HCT116 (cell line): ENCODE measurements around the gene SEC22C.

Experiments
- CEBPB ChIP-seq: IDR thresholded peaks from 2 replicates; pipeline ENCODE4 v1.6.1; 2012; ENCODE audit warnings: low read depth
- CTCF ChIP-seq, 3 experiments: fragments of 200-600 bp in 1 of 3; sonication (generic) in 1 of 3; IDR thresholded peaks in 2 of 3; conservative IDR thresholded peaks in 1 of 3; 2 replicates each; pipeline ENCODE4 v1.5.1; 2012 to 2017; ENCODE audit warnings: low read depth in 2 of 3, low read length in 2 of 3, antibody characterized with exemption in 1 of 3, borderline replicate concordance in 1 of 3, control low read depth in 1 of 3, mild to moderate bottlenecking in 1 of 3, mixed read lengths in 1 of 3, mixed run types in 1 of 3, moderate library complexity in 1 of 3; ENCODE audit not compliant: insufficient read depth in 1 of 3
- EGR1 ChIP-seq: IDR thresholded peaks from 2 replicates; pipeline ENCODE4 v1.6.1; 2012; ENCODE audit warnings: low read depth
- ELF1 ChIP-seq: IDR thresholded peaks from 2 replicates; pipeline ENCODE4 v1.6.1; 2012; ENCODE audit warnings: low read depth, borderline replicate concordance
- EZH2phosphoT487 ChIP-seq: fragments of 200-600 bp; IDR thresholded peaks from 2 replicates; pipeline ENCODE4 v1.6.1; 2018; ENCODE audit warnings: antibody characterized with exemption, borderline replicate concordance
- POLR2A ChIP-seq: IDR thresholded peaks from 2 replicates; pipeline ENCODE4 v1.7.0; 2011; ENCODE audit warnings: borderline replicate concordance; ENCODE audit not compliant: insufficient read depth, insufficient read length; ENCODE audit errors: extremely low read depth
- RAD21 ChIP-seq: IDR thresholded peaks from 2 replicates; pipeline ENCODE4 v1.6.1; 2012; ENCODE audit warnings: low read depth, mild to moderate bottlenecking
- REST ChIP-seq: IDR thresholded peaks from 2 replicates; pipeline ENCODE4 v1.6.1; 2012; ENCODE audit warnings: low read depth
- SRF ChIP-seq: IDR thresholded peaks from 2 replicates; pipeline ENCODE4 v1.6.1; 2012; ENCODE audit warnings: low read depth
- ZBTB33 ChIP-seq: IDR thresholded peaks from 2 replicates; pipeline ENCODE4 v1.6.1; 2011; ENCODE audit warnings: mild to moderate bottlenecking, low read length, moderate library complexity; ENCODE audit not compliant: insufficient replicate concordance; ENCODE audit errors: extremely low read depth
- ZNF274 ChIP-seq: fragments of 200-500 bp; sonication (Bioruptor generic); IDR thresholded peaks from 2 replicates; pipeline ENCODE4 v1.6.1; 2014; ENCODE audit warnings: mild to moderate bottlenecking, low read depth, low read length, inconsistent platforms

GRCh38 chr3:42549131-42549530, 32.6 kb downstream of the SEC22C start:
- TF ChIP-seq ZBTB33 (no peak), CEBPB (no peak), EZH2phosphoT487 (no peak), RAD21 (no peak), CTCF (IDR thresholded peaks at IDR 0.05 in 2 of 3, conservative IDR thresholded peaks at IDR 0.05 in 1 of 3; ENCODE audit: borderline replicate concordance in 1 of 3, insufficient read depth in 1 of 3, low read depth in 2 of 3, low read length in 2 of 3) (no peak), EGR1 (no peak), ELF1 (no peak), POLR2A (no peak), REST (no peak), SRF (no peak), ZNF274 (no peak)
